ENCODE data around the gene DAP. TPM values are rescaled to one million over a fixed set of nuclear protein-coding genes. Genes with fewer than 3 reads are reported as not detected.

The DAP gene
- total RNA-seq, 1 experiment from 2014 or later: 77.6 TPM

DNA sequence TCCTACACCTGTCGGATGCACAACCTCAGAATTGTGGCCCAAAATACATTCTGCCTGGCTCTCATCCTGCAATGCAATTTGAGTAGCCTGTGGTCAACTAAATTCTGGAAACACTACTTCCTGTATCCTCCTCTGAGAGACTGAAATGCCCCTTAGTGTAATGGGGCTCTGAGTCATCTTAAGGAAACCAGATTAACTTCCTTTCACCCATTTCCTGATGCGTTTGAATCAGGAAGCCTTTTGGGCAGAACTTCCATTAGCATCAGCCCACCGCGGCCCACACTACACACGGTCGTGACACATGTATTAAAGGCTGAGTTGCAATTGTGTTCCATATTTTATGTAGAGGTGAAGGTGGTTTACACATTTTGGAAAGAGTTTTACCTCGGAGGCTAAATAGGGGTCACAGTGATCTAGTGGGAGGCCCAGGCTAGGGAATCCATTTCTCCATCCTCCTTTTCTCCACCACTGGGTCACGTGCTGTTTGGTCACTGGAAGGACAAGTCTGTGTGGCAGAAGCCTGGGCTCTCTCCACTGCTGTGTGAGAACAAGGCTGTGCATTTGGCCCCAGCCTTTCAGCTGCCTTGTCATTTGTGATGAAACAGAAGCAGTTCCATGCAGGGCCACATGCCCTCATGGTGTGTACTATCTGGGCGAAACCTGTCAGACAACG, 55.9 kb downstream of the DAP start:
- no peak for DNase-seq
- Histone ChIP-seq H3K9me3 (no peaks in the 10 kb centered on the region), H3K4me1 (peaks cover 24% of the 10 kb centered on the region), H3K36me3 (ENCODE audit: control insufficient read depth, insufficient read depth, low read length) (peaks cover 3% of the 10 kb centered on the region), H3K27me3 (replicated peaks; ENCODE audit: control insufficient read depth, insufficient read depth, low read length) (no peaks in the 10 kb centered on the region), H3K4me3 (ENCODE audit: low read depth, low read length) (no peak overlapping the region)
- CTCF ChIA-PET: no interaction called here
- peak overlapping the region; percentile 13 for H3K27ac Mint-ChIP-seq (ENCODE audit: unreplicated experiment)
- POLR2A ChIA-PET: no interaction called here
- H3K4me1 Mint-ChIP-seq (ENCODE audit: low read depth, unreplicated experiment): peaks cover 24% of the 10 kb centered on the region
- peaks cover 5% of the 10 kb centered on the region for H3K36me3 Mint-ChIP-seq (ENCODE audit: insufficient read depth, unreplicated experiment)
- no peaks in the 10 kb centered on the region for H3K9me3 Mint-ChIP-seq (ENCODE audit: unreplicated experiment)
- BruUV-seq (replicated peaks): no TSS peak
- intact Hi-C loops (cut with micrococcal nuclease; ENCODE audit: unreplicated experiment): loop anchor here (5.0 to 10.0 kb wide), 2 partner anchors 57 to 150 kb away; partner anchors contain the start of gene DAP
- H3K27me3 Mint-ChIP-seq (ENCODE audit: insufficient read depth, unreplicated experiment): no peaks in the 10 kb centered on the region
- TF ChIP-seq, protein P1, sequence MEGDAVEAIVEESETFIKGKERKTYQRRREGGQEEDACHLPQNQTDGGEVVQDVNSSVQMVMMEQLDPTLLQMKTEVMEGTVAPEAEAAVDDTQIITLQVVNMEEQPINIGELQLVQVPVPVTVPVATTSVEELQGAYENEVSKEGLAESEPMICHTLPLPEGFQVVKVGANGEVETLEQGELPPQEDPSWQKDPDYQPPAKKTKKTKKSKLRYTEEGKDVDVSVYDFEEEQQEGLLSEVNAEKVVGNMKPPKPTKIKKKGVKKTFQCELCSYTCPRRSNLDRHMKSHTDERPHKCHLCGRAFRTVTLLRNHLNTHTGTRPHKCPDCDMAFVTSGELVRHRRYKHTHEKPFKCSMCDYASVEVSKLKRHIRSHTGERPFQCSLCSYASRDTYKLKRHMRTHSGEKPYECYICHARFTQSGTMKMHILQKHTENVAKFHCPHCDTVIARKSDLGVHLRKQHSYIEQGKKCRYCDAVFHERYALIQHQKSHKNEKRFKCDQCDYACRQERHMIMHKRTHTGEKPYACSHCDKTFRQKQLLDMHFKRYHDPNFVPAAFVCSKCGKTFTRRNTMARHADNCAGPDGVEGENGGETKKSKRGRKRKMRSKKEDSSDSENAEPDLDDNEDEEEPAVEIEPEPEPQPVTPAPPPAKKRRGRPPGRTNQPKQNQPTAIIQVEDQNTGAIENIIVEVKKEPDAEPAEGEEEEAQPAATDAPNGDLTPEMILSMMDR (IDR thresholded peaks at IDR 0.05; ENCODE audit: insufficient read depth in 1 of 2, low read depth in 1 of 2, low read length in 1 of 2, severe bottlenecking in 1 of 2, unreplicated experiment in 1 of 2): no peak
- H3K4me3 Mint-ChIP-seq (ENCODE audit: unreplicated experiment): no peak overlapping the region

DNA sequence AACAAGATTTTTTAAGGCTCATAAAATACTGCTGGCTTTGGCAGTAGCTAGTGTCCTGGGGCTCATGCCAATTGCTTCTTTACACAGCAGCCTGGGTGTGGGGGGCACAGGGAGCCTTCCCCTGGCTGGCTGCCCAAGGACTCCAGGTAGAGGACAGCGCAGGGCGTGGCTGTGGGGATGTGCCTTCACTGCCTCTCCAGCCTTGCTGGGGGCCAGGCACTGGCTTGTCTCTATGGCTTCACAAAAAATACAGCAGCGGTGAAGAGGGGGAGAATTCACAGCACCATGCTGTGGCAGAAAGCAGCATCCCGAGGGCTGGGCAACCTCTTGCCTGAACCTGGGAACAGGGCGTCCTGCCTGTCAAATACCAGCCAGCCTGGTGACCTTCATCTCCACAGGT, 57.4 kb downstream of the DAP start:
- peaks cover 6% of the 10 kb centered on the region for H3K36me3 Mint-ChIP-seq (ENCODE audit: insufficient read depth, unreplicated experiment)
- no peak overlapping the region for H3K4me3 Mint-ChIP-seq (ENCODE audit: unreplicated experiment)
- no peaks in the 10 kb centered on the region for H3K9me3 Mint-ChIP-seq (ENCODE audit: unreplicated experiment)
- no peak overlapping the region for H3K27ac Mint-ChIP-seq (ENCODE audit: unreplicated experiment)
- Histone ChIP-seq H3K4me3 (ENCODE audit: low read depth, low read length) (no peak overlapping the region), H3K4me1 (peaks cover 24% of the 10 kb centered on the region), H3K9me3 (no peaks in the 10 kb centered on the region), H3K27me3 (replicated peaks; ENCODE audit: control insufficient read depth, insufficient read depth, low read length) (no peaks in the 10 kb centered on the region), H3K36me3 (ENCODE audit: control insufficient read depth, insufficient read depth, low read length) (no peaks in the 10 kb centered on the region)
- no TSS peak for BruUV-seq (replicated peaks)
- intact Hi-C loops (cut with micrococcal nuclease; ENCODE audit: unreplicated experiment): loop anchor here (5.0 to 10.0 kb wide), 2 partner anchors 59 to 151 kb away; partner anchors contain the start of gene DAP
- no peaks in the 10 kb centered on the region for H3K27me3 Mint-ChIP-seq (ENCODE audit: insufficient read depth, unreplicated experiment)
- TF ChIP-seq, protein P1 (IDR thresholded peaks at IDR 0.05; ENCODE audit: insufficient read depth in 1 of 2, low read depth in 1 of 2, low read length in 1 of 2, severe bottlenecking in 1 of 2, unreplicated experiment in 1 of 2): no peak
- POLR2A ChIA-PET: no interaction called here
- DNase-seq: no peak
- H3K4me1 Mint-ChIP-seq (ENCODE audit: low read depth, unreplicated experiment): peaks cover 24% of the 10 kb centered on the region
- CTCF ChIA-PET: no interaction called here

DNA sequence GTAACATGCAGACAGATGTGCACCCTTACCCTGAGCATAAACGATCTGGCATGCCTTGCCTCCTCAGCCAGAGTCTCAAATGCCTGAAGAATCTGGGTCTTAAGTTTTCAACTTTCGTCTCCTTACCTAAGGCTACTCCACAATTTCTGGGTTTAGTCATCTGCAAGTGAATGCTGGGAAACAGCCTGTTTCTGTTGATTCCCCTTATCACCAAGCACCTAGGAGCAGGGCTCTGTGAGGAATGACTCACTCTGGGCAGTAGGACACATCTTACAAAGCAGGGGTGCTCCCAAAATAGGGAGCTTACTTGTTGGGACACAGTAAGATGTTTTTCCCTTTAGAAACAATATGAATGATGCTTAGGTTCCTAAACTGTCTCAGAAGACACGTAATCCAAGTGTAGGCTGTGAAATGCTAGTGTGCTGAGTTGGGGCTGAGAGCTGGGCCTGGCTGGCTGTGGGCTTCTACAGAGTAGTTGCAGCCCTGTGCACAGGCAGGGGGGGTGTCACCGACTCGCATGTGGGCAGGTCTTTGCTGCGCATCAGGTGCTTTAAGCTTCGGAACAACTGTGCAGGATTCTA, 58.0 kb downstream of the DAP start:
- H3K4me3 ChIP-seq (ENCODE audit: low read depth, low read length): no peak overlapping the region

More for the DNA sequence above, 58.0 kb downstream of the DAP start:
- no peaks in the 10 kb centered on the region for H3K27me3 Mint-ChIP-seq (ENCODE audit: insufficient read depth, unreplicated experiment)
- BruUV-seq (replicated peaks): no TSS peak
- intact Hi-C loops (cut with micrococcal nuclease; ENCODE audit: unreplicated experiment): loop anchor here (5.0 to 10.0 kb wide), 2 partner anchors 59 to 152 kb away; partner anchors contain the start of gene DAP
- H3K27ac Mint-ChIP-seq (ENCODE audit: unreplicated experiment): no peak overlapping the region
- ChIA-PET POLR2A (no interaction called here), CTCF (interaction anchor here (1.2 kb wide), 1 partner anchor 10 kb away, joined by 3 read pairs; no protein-coding TSS in a partner anchor)
- H3K4me1 Mint-ChIP-seq (ENCODE audit: low read depth, unreplicated experiment): peaks cover 24% of the 10 kb centered on the region
- no peaks in the 10 kb centered on the region for H3K9me3 ChIP-seq
- no peaks in the 10 kb centered on the region for H3K9me3 Mint-ChIP-seq (ENCODE audit: unreplicated experiment)
- H3K4me1 ChIP-seq: peaks cover 24% of the 10 kb centered on the region
- TF ChIP-seq, protein P1 (IDR thresholded peaks at IDR 0.05; ENCODE audit: insufficient read depth in 1 of 2, low read depth in 1 of 2, low read length in 1 of 2, severe bottlenecking in 1 of 2, unreplicated experiment in 1 of 2): no peak
- DNase-seq: no peak
- no peak overlapping the region for H3K4me3 Mint-ChIP-seq (ENCODE audit: unreplicated experiment)
- peaks cover 6% of the 10 kb centered on the region for H3K36me3 Mint-ChIP-seq (ENCODE audit: insufficient read depth, unreplicated experiment)
- H3K27me3 ChIP-seq (replicated peaks; ENCODE audit: control insufficient read depth, insufficient read depth, low read length): no peaks in the 10 kb centered on the region
- H3K36me3 ChIP-seq (ENCODE audit: control insufficient read depth, insufficient read depth, low read length): no peaks in the 10 kb centered on the region

All from Caco-2 (cell line).